Mesothelial cell of epicardium (in vitro differentiated cells): ENCODE results near the gene DMD. TPM values are rescaled to one million over a fixed set of nuclear protein-coding genes. Genes with fewer than 3 reads are reported as not detected.

Experiments used
- DNase-seq, 2 experiments: peaks; one replicate each; pipeline ENCODE4 v3.0.0; 2021; ENCODE audit warnings: low spot score in 2 of 2; ENCODE audit not compliant: unreplicated experiment in 2 of 2
- H3K27ac Mint-ChIP-seq: 2 replicates; pipeline ENCODE4 v1.8.0; 2021; ENCODE audit warnings: mixed read lengths
- H3K27me3 Mint-ChIP-seq: 2 replicates; pipeline ENCODE4 v1.8.0; 2021; ENCODE audit warnings: low read depth, mixed read lengths
- H3K36me3 Mint-ChIP-seq: 2 replicates; pipeline ENCODE4 v1.8.0; 2021; ENCODE audit warnings: mixed read lengths
- H3K4me1 Mint-ChIP-seq: 2 replicates; pipeline ENCODE4 v1.8.0; 2021; ENCODE audit warnings: mixed read lengths
- H3K4me3 Mint-ChIP-seq: 2 replicates; pipeline ENCODE4 v1.8.0; 2021; ENCODE audit warnings: mild to moderate bottlenecking, moderate library complexity, mixed read lengths
- H3K9me3 Mint-ChIP-seq: 2 replicates; pipeline ENCODE4 v1.8.0; 2021; ENCODE audit warnings: mixed read lengths
- CTCF ChIP-seq: fragments of 200-600 bp; sonication (generic); IDR thresholded peaks from one replicate; pipeline ENCODE4 v1.5.0; 2021; ENCODE audit warnings: antibody characterized with exemption; ENCODE audit not compliant: unreplicated experiment
- total RNA-seq: library from RNA; stranded (reverse); gene quantifications from 3 replicates; pipeline ENCODE4 v1.2.1, GENCODE V29; 2021

The DMD gene
- total RNA-seq, 1 donor from 2014 or later, result 79.4 TPM

- Mint-ChIP-seq H3K27me3 (no peaks in the 10 kb centered on the region), H3K9me3 (peaks cover 48% of the 10 kb centered on the region), H3K36me3 (peaks cover 20% of the 10 kb centered on the region), H3K4me3 (no peak overlapping the region), H3K4me1 (peaks cover 10% of the 10 kb centered on the region), H3K27ac (no peak overlapping the region)
- TF ChIP-seq CTCF, result no peak
- DNase-seq, result no peak
Observed at GRCh38 chrX:31181377-31182000, 2029.9 kb downstream of the DMD start.

- no peak for TF ChIP-seq CTCF
- DNase-seq, result no peak
- Mint-ChIP-seq H3K9me3 (peaks cover 36% of the 10 kb centered on the region), H3K4me3 (no peak overlapping the region), H3K27ac (no peak overlapping the region), H3K27me3 (no peaks in the 10 kb centered on the region), H3K4me1 (peaks cover 16% of the 10 kb centered on the region), H3K36me3 (peaks cover 17% of the 10 kb centered on the region)
Observed at GRCh38 chrX:31179203-31179602, 2032.1 kb downstream of the DMD start.

- no peak overlapping the region for H3K27ac Mint-ChIP-seq
- no peak for TF ChIP-seq CTCF
- no peaks in the 10 kb centered on the region for H3K27me3 Mint-ChIP-seq
- H3K36me3 Mint-ChIP-seq, result peaks cover 17% of the 10 kb centered on the region
- H3K4me3 Mint-ChIP-seq, result no peak overlapping the region
- DNase-seq, result no peak
- H3K9me3 Mint-ChIP-seq, result peaks cover 40% of the 10 kb centered on the region
- peaks cover 19% of the 10 kb centered on the region for H3K4me1 Mint-ChIP-seq
Observed at GRCh38 chrX:31178769-31179125, 2032.6 kb downstream of the DMD start.

- DNase-seq, result no peak
- no peak overlapping the region for H3K27ac Mint-ChIP-seq
- H3K4me3 Mint-ChIP-seq, result no peak overlapping the region
- H3K27me3 Mint-ChIP-seq, result no peaks in the 10 kb centered on the region
- TF ChIP-seq CTCF, result no peak
- H3K9me3 Mint-ChIP-seq, result peaks cover 41% of the 10 kb centered on the region
- peaks cover 19% of the 10 kb centered on the region for H3K4me1 Mint-ChIP-seq
- H3K36me3 Mint-ChIP-seq, result peaks cover 17% of the 10 kb centered on the region
Observed at GRCh38 chrX:31178064-31178768, 2033.1 kb downstream of the DMD start.

- peaks cover 7% of the 10 kb centered on the region for H3K36me3 Mint-ChIP-seq
Observed at GRCh38 chrX:31170792-31171191, 2040.6 kb downstream of the DMD start.

More at GRCh38 chrX:31170792-31171191, 2040.6 kb downstream of the DMD start:
- Mint-ChIP-seq H3K9me3 (peaks cover 30% of the 10 kb centered on the region), H3K4me1 (peaks cover 9% of the 10 kb centered on the region), H3K4me3 (no peak overlapping the region), H3K27me3 (no peaks in the 10 kb centered on the region), H3K27ac (no peak overlapping the region)
- DNase-seq, result no peak
- no peak for TF ChIP-seq CTCF
